Embryonic facial prominence (tissue), 1 donor: ENCODE results near the gene PERCC1.
A peak's percentile ranks its signal among the peaks of the same experiment; 100 is the strongest.

ENCODE experiments used
- DNase-seq: peaks from one replicate; pipeline ENCODE4 v3.0.0-alpha.2; 2016; ENCODE audit errors: extremely low spot score

PERCC1 gene

DNA sequence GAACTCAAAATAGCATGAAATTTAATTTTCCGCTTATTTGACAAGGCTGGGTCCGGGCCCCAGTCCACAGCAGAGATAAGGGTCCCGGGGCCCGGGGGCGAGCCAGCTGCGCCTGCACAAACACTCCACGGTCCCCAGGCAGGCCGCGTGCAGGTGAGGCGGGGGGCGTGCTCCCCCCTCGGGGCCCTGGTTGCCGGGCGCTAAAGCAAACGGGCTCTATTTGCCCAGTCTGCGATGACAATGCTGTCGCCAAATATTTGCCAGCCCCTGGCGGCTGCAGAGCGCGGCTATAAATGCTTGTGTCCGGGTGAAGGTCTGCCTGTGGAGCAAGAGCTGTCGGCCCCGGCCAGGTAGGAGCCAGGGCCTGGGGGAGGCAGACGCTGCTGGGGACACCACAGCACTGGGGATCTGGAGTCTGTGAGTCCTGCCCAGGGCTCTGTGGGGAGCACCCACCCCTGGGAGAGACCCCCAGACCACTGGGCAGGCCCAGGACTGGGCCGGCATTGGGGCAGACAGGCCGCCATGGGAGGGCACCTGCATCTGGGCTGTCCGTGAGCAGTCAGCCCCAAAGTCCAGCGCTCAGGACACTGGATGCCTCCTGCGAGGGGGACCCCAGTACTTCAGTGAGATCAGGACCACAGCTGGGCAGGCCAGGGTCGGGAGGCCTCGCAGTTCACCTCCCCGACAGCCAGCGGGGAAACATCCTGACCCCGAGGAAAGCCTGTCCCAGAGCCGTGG is at the start of gene PERCC1:
PERCC1 (plus strand) TSS at position 320 of the 738 bp plus-strand sequence. CDS start 1,516 bp downstream, outside the sequence.
- DNase-seq, result no peak

GRCh38 chr16:1381612-1382406 is 49.1 kb upstream of the PERCC1 start:
- DNase-seq, result no peak

DNA sequence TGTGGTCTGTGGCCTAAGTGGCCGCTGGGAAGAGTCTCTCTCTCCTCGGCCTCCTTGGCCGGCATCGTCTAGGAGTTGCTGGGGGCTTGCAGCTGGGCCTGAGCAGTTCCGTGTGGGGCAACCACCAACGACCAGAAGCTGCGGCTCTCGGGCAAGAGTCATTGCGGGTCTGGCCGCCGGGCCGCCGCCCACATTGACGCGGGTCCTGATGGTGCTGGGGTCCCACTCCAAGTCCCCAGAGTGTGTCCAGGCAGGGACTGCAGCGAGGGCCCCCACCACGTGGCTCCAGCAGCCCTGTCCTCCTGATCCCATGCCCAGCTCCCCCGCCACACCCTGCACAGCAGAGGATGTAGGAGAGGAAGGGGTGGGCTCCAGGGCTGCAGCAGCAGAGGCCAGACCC is 47.3 kb upstream of the PERCC1 start:
- no peak for DNase-seq

DNA sequence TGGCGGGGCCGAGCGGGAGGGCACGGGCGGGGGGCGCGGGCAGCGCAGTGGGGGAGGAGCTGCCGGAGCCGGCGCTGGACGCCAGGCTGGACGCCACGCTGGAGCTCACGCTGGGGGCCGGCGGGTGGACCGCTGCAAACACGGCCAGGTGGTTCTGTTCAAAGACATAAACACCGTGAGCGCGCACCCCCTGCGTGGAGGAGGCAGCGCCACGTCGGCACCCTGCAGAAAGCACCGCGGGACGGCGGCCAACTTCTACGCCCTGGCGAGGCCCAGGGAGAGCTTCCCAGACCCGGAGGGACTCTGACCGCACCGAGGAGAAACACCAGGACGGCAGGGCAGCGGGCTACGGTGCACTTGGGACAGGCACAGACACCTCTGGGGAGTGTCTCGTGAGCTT is 45.6 kb upstream of the PERCC1 start:
- no peak for DNase-seq

GRCh38 chr16:1387331-1387730 is 43.5 kb upstream of the PERCC1 start:
- no peak for DNase-seq

- no peak for DNase-seq
Observed at GRCh38 chr16:1389762-1390161, 41.1 kb upstream of the PERCC1 start.

DNA sequence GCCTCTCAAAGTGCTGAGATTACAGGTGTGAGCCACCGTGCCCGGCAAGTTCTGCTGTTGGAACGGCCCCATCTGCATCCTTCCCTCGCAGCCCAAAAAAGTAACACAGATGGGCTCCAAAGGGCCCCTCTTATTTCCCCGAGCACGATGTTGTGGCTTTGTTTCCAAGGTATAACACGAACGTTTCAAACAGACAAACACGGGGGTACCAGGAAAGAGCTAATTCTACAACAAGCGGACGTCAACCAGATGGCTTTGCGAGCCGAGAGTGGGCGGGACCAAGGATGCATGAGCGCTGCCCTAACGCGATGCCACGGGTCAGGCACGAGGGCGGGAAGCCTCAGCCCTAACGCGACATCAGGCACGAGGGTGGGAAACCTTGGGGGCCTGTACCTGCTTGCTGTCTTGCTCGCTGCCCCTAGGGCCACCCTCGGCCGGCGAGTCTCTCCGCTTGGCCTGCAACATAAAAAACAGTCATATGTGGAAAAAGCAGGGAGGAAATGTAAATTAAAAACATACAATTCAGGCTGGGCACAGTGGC is 40.6 kb upstream of the PERCC1 start:
- DNase-seq, result no peak

DNA sequence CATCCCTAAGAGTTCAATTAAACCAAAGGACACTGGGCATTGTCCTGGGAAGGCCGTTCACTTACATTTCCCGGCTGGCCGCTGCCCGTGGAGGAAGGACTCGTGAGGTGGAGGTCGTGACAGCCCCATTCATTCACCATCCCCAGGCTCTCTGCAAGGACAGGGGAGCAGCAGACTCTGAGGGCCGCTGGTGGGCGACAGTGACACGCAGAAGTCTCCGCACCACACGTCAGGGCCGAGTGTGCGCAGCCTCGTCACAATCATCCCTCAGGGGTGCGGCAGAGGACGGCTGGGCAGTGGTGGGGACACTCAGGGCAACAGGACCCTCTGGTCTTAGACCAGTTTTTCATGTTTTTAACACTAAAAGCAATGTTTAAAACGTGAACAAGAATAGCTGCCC is 38.1 kb upstream of the PERCC1 start:
- DNase-seq, result no peak

DNA sequence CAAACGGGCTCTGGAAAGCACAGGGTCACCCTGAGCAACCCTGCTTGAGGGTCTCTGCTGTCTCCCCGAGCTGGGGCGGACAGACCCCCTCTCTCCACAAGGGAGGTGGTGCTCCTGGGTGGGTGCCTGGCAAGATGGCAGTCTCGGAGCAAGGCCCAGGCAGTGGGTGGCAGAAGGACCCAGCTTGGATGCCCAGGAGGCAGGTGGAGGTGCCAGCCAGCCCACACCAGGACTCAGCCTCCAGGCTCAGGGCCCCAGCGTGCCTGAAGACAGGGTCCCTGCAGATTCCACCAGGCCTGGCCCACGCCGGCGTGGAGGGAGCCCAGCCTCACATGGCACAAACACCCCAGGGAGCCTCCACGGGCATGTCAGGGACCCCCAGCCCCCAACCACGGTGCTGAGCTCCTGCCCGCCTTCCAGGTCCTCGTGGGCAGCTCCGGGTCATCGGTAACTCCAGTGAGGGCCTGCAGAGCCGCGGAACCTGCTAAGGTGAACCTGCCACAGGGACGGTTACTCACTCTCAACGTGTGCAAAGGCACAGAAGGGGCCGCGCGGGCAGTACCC is 37.2 kb upstream of the PERCC1 start:
- no peak for DNase-seq

- no peak for DNase-seq
Observed at GRCh38 chr16:1394367-1394951, 36.4 kb upstream of the PERCC1 start.

- no peak for DNase-seq
Observed at GRCh38 chr16:1395444-1396031, 35.3 kb upstream of the PERCC1 start.

- no peak for DNase-seq
Observed at GRCh38 chr16:1397779-1398178, 33.1 kb upstream of the PERCC1 start.

DNA sequence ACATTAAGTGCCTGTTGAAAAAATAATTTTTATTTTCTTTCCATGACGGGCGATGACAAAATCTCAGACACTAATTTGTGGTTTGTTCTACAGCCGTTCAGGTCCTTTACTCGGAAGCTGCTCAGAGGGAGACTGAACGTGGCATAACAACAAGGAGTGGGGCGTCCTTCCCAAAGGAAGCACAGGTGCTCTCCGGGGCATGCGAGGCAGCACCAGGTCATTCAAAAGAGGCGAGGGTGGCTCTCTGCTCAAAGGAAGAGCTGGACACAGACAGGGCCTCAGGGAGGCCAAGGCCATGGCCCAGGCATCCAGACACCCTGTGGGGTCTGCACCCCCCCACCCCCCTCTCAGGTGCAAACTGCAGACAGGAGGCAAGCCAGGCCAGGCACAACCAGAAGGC is 32.5 kb upstream of the PERCC1 start:
- no peak for DNase-seq

- no peak for DNase-seq
Observed at GRCh38 chr16:1398826-1399581, 31.9 kb upstream of the PERCC1 start.

- no peak for DNase-seq
Observed at GRCh38 chr16:1401061-1401757, 29.7 kb upstream of the PERCC1 start.

GRCh38 chr16:1401758-1402154 is 29.1 kb upstream of the PERCC1 start:
- no peak for DNase-seq

DNA sequence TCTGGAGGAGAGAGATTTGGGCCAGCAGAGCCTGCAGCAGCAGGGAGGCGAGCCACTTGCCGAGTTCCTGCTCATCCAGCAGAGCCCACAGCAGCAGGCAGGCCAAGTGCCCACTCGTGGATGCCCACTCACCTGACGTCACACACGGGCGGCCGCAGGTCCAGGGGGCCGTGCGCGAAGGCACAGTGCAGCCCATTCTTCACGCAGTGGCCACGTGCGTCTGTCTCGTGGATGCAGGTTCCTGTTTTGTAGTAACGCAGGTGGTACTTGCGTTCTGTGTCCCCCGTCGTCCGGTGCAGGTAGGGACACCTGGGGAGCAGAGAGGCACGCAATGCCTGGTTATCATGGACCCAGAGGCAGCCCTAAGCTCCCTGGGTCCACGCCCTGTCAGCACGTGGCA is 27.8 kb upstream of the PERCC1 start:
- no peak for DNase-seq

DNA sequence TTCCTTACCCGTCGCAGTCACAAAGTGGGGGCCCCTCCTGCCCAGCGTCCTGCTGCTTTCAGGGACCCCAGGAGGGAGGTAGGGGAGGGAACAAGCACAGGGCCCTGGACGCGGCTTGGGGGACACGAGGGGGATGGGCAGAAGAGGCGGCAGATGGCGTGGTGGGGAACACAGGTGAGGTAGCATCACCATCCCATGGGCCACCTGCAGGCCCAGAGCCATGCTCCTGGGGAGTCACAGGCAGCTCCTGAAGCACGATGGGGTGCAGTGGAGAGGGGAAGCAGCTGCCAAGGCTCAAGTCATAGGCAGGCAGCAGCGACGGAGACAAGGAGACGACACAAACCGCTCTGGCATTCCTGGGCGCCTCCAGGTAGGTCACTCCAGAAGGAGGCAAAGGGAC is 27.1 kb upstream of the PERCC1 start:
- DNase-seq, result no peak

DNA sequence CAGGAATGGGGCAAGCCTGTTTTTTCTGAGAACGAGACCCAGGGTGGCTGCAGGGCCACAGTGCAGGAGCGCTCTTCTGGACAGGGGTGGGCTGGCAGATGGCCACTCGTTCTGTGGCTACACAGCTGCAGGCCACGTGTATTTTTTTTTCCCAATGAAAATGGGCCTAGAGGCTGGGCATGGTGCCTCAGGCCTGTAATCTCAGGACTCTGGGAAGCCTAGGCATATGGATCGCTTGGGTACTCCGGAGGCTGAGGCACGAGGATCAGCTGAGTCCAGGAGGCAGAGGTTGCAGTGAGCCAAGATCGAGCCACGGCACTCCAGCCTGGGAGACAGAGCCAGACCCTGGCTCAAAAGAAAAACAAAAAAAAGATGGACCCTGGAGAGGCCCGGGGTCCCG is 23.1 kb upstream of the PERCC1 start:
- no peak for DNase-seq

GRCh38 chr16:1408171-1408837 is 22.6 kb upstream of the PERCC1 start:
- DNase-seq, result peak; percentile 62
